ENCODE results near the gene EFTUD2. TPM values are rescaled to one million over a fixed set of nuclear protein-coding genes. Genes with fewer than 3 reads are reported as not detected.

Gene EFTUD2
- total and polyA plus RNA-seq, 9 of the 15 experiments (the other 6 are each of a cell fraction or from before 2014, with no cell fraction given): 65.8 to 362 (median 218) TPM

GRCh38 chr17:44854192-44854591, 45.1 kb downstream of the EFTUD2 start:
- no peak overlapping the region for H3K9ac ChIP-seq (ENCODE audit: insufficient read depth in 1 of 2, low read depth in 2 of 2, low read length in 2 of 2)
- DNase-seq (ENCODE audit: extremely low read depth in 1 of 4, low spot score in 3 of 4) (no peak), ATAC-seq (no peak), FAIRE-seq (no peak)
- H3K4me3 ChIP-seq: no peak overlapping the region
- intact Hi-C loops (cut with micrococcal nuclease): no loop called here
- in situ Hi-C loops (cut with MboI): no loop called here
- TF ChIP-seq POLR2AphosphoS2 (IDR thresholded peaks at IDR 0.05; ENCODE audit: low read length): no peak
- TF ChIP-seq THRB (CRISPR knock-in tag; conservative IDR thresholded peaks at IDR 0.05): no peak
- no peak for TF ChIP-seq TBP (optimal IDR thresholded peaks at IDR 0.05; ENCODE audit: low read depth, low read length)
- TF ChIP-seq PRMT5 (CRISPR knock-in tag; IDR thresholded peaks at IDR 0.05): no peak
- no peaks in the 10 kb centered on the region for H3K9me3 ChIP-seq (replicated peaks; ENCODE audit: control insufficient read depth, insufficient read depth, low read depth, low read length)
- BruUV-seq (replicated peaks): no TSS peak
- H3K4me1 ChIP-seq (replicated peaks in 1 of 2; ENCODE audit: control insufficient read depth in 2 of 2, insufficient read depth in 2 of 2, low read length in 2 of 2): no peaks in the 10 kb centered on the region
- CTCF ChIA-PET (ENCODE audit: low intra/inter-chr PET ratio): no interaction called here
- no peaks in the 10 kb centered on the region for H3K9me1 ChIP-seq (ENCODE audit: control insufficient read depth, insufficient read depth, low read length)
- POLR2A ChIA-PET: interaction anchor here (0.7 kb wide), 1 partner anchor 965 kb away, joined by 3 read pairs; no protein-coding TSS in a partner anchor
- WGBS (ENCODE audit: insufficient coverage, low coverage, missing lambda C conversion rate): 93% methylated on average over 5 of the region's 5 CpGs
- H3K4me2 ChIP-seq (ENCODE audit: insufficient read depth, low read length): no peak overlapping the region
- H3K36me3 ChIP-seq (ENCODE audit: control insufficient read depth, insufficient read depth, low read length): peaks cover 90% of the 10 kb centered on the region
- H3K27ac ChIP-seq (ENCODE audit: extremely low read depth, low read depth, low read length): no peak overlapping the region
- H2AFZ ChIP-seq (ENCODE audit: low read depth, low read length): no peak overlapping the region
- H3K27me3 ChIP-seq (ENCODE audit: control insufficient read depth in 2 of 2, insufficient read depth in 2 of 2, low read length in 2 of 2): no peaks in the 10 kb centered on the region
- 0 out of 2 replicates have a peak, but pooled peaks cover 2% of the 10 kb centered on the region for H4K20me1 ChIP-seq (replicated peaks; ENCODE audit: control insufficient read depth, insufficient read depth, low read length)
- no peaks in the 10 kb centered on the region for H3K79me2 ChIP-seq (ENCODE audit: control insufficient read depth, insufficient read depth, low read length)

DNA sequence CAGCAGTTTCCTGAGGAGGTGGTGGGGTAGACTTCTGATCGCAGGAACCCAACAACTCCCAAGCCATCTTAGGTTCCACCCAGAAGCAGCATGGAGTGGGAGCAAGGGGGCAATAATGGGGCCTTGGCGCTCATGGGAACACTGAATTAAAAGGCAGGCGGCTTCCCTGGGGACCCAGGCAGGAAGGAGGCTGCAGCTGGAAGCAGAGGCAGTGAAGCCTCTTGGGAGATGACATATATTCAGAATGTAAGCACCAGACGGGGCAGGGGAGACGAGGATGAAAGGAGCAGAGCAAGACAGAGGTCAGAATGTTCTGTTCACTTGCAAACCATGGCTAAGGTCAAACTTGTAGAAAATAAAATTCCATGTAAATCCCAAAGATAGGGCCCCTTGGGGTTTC, 48.6 kb downstream of the EFTUD2 start:
- in situ Hi-C loops (cut with MboI): no loop called here
- H3K4me1 ChIP-seq (replicated peaks in 1 of 2; ENCODE audit: control insufficient read depth in 2 of 2, insufficient read depth in 2 of 2, low read length in 2 of 2): no peaks in the 10 kb centered on the region
- TF ChIP-seq TRIM28 (IDR thresholded peaks at IDR 0.05) (no peak), MXD1 (CRISPR knock-in tag; IDR thresholded peaks at IDR 0.05; ENCODE audit: borderline replicate concordance, poor library complexity, severe bottlenecking) (no peak), STAT6 (CRISPR knock-in tag; IDR thresholded peaks at IDR 0.05) (no peak), SMAD2 (IDR thresholded peaks at IDR 0.05; ENCODE audit: low read depth, low read length) (no peak), ZSCAN32 (CRISPR knock-in tag; IDR thresholded peaks at IDR 0.05) (no peak), CHCHD3 (CRISPR knock-in tag; IDR thresholded peaks at IDR 0.05) (no peak), ZNF280B (CRISPR knock-in tag; IDR thresholded peaks at IDR 0.05) (no peak)

More for the DNA sequence above, 48.6 kb downstream of the EFTUD2 start:
- ATAC-seq: no peak
- peaks cover 56% of the 10 kb centered on the region for H3K36me3 ChIP-seq (ENCODE audit: control insufficient read depth, insufficient read depth, low read length)
- WGBS (ENCODE audit: insufficient coverage, low coverage, missing lambda C conversion rate): 76% methylated on average over 5 of the region's 5 CpGs
- no peaks in the 10 kb centered on the region for H3K27me3 ChIP-seq (ENCODE audit: control insufficient read depth in 2 of 2, insufficient read depth in 2 of 2, low read length in 2 of 2)
- no peaks in the 10 kb centered on the region for H3K9me3 ChIP-seq (replicated peaks; ENCODE audit: control insufficient read depth, insufficient read depth, low read depth, low read length)
- intact Hi-C loops (cut with micrococcal nuclease): no loop called here
- no peak overlapping the region for H3K4me2 ChIP-seq (ENCODE audit: insufficient read depth, low read length)
- H4K20me1 ChIP-seq (replicated peaks; ENCODE audit: control insufficient read depth, insufficient read depth, low read length): no peaks in the 10 kb centered on the region; the same call in 1 of the 2 replicates
- no peaks in the 10 kb centered on the region for H3K79me2 ChIP-seq (ENCODE audit: control insufficient read depth, insufficient read depth, low read length)
- no peak overlapping the region for H2AFZ ChIP-seq (ENCODE audit: low read depth, low read length)
- no TSS peak for BruUV-seq (replicated peaks)
- no peaks in the 10 kb centered on the region for H3K9me1 ChIP-seq (ENCODE audit: control insufficient read depth, insufficient read depth, low read length)
- no peak for DNase-seq (ENCODE audit: extremely low read depth in 1 of 4, low spot score in 3 of 4)
- ChIA-PET POLR2A (interaction anchor here (0.7 to 1.2 kb wide), 3 partner anchors 9 to 17 kb away, joined by 3 to 4 read pairs (median 4); no protein-coding TSS in a partner anchor), CTCF (ENCODE audit: low intra/inter-chr PET ratio) (no interaction called here)
- FAIRE-seq: no peak
- H3K27ac ChIP-seq (ENCODE audit: extremely low read depth, low read depth, low read length): no peak overlapping the region
- H3K9ac ChIP-seq (ENCODE audit: insufficient read depth in 1 of 2, low read depth in 2 of 2, low read length in 2 of 2): no peak overlapping the region
- no peak overlapping the region for H3K4me3 ChIP-seq

Measured in K562 (cell line).